ENCODE results near the gene EIF5B.

EIF5B gene

GRCh38 chr2:99373144-99373543 is 36.0 kb downstream of the EIF5B start:
- no peak for DNase-seq (ENCODE audit: low read depth in 1 of 2, low spot score in 1 of 2)

- no peak for DNase-seq (ENCODE audit: low read depth in 1 of 2, low spot score in 1 of 2)
These were observed 37.6 kb downstream of the EIF5B start for GRCh38 chr2:99374747-99375146.

GRCh38 chr2:99376254-99376864 is 39.2 kb downstream of the EIF5B start:
- DNase-seq (ENCODE audit: low read depth in 1 of 2, low spot score in 1 of 2) = no peak

- DNase-seq (ENCODE audit: low read depth in 1 of 2, low spot score in 1 of 2) = no peak
These were observed 40.7 kb downstream of the EIF5B start for GRCh38 chr2:99377879-99378278.

- DNase-seq (ENCODE audit: low read depth in 1 of 2, low spot score in 1 of 2) = no peak
These were observed 43.3 kb downstream of the EIF5B start for GRCh38 chr2:99380376-99381010.

GRCh38 chr2:99382143-99382542 is 45.0 kb downstream of the EIF5B start:
- no peak for DNase-seq (ENCODE audit: low read depth in 1 of 2, low spot score in 1 of 2)

- DNase-seq (ENCODE audit: low read depth in 1 of 2, low spot score in 1 of 2) = no peak
These were observed 48.8 kb downstream of the EIF5B start for GRCh38 chr2:99386011-99386410.

GRCh38 chr2:99388892-99389291 is 51.7 kb downstream of the EIF5B start:
- DNase-seq (ENCODE audit: low read depth in 1 of 2, low spot score in 1 of 2) = no peak

- DNase-seq (ENCODE audit: low read depth in 1 of 2, low spot score in 1 of 2) = no peak
These were observed 52.2 kb downstream of the EIF5B start for GRCh38 chr2:99389371-99389770.

GRCh38 chr2:99389946-99390345 is 52.8 kb downstream of the EIF5B start:
- no peak for DNase-seq (ENCODE audit: low read depth in 1 of 2, low spot score in 1 of 2)

GRCh38 chr2:99395589-99396130 is 58.5 kb downstream of the EIF5B start:
- no peak for DNase-seq (ENCODE audit: low read depth in 1 of 2, low spot score in 1 of 2)

GRCh38 chr2:99397266-99397920 is 60.2 kb downstream of the EIF5B start:
- DNase-seq (ENCODE audit: low read depth in 1 of 2, low spot score in 1 of 2) = no peak

- DNase-seq (ENCODE audit: low read depth in 1 of 2, low spot score in 1 of 2) = no peak
These were observed 61.1 kb downstream of the EIF5B start for GRCh38 chr2:99398303-99398702.

GRCh38 chr2:99399063-99399462 is 61.9 kb downstream of the EIF5B start:
- no peak for DNase-seq (ENCODE audit: low read depth in 1 of 2, low spot score in 1 of 2)

- DNase-seq (ENCODE audit: low read depth in 1 of 2, low spot score in 1 of 2) = no peak
These were observed 62.6 kb downstream of the EIF5B start for GRCh38 chr2:99399795-99400194.

GRCh38 chr2:99401841-99402240 is 64.7 kb downstream of the EIF5B start:
- DNase-seq (ENCODE audit: low read depth in 1 of 2, low spot score in 1 of 2) = no peak

GRCh38 chr2:99403084-99403483 is 65.9 kb downstream of the EIF5B start:
- no peak for DNase-seq (ENCODE audit: low read depth in 1 of 2, low spot score in 1 of 2)

- no peak for DNase-seq (ENCODE audit: low read depth in 1 of 2, low spot score in 1 of 2)
These were observed 66.3 kb downstream of the EIF5B start for GRCh38 chr2:99403524-99403923.

GRCh38 chr2:99404039-99404796 is 67.0 kb downstream of the EIF5B start:
- DNase-seq (ENCODE audit: low read depth in 1 of 2, low spot score in 1 of 2) = no peak

GRCh38 chr2:99404797-99405669 is 67.8 kb downstream of the EIF5B start:
- no peak for DNase-seq (ENCODE audit: low read depth in 1 of 2, low spot score in 1 of 2)

GRCh38 chr2:99406137-99406536 is 68.9 kb downstream of the EIF5B start:
- DNase-seq (ENCODE audit: low read depth in 1 of 2, low spot score in 1 of 2) = no peak

All from activated T-helper 1 cell treated with anti-CD3 and anti-CD28 coated beads, Interleukin-2, amount 50 U/mL, for 16 hours (primary cell).